K562 (cell line): ENCODE results near the gene TUBB4B. TPM values are rescaled to one million over a fixed set of nuclear protein-coding genes. Genes with fewer than 3 reads are reported as not detected.
A peak's percentile ranks its signal among the peaks of the same experiment; 100 is the strongest.

Experiments
- ATAC-seq: fragments of 200-7000 bp; cut with Tn5 transposase; 3 replicates; pipeline ENCODE4 v1.9.1; 2020; ENCODE audit warnings: moderate library complexity
- BruUV-seq: library from RNA; stranded (reverse); fragments of 400-500 nt; replicated peaks from 2 replicates; lab custom pipeline; 2021; lab: Mats Ljungman, UMichigan
- CTCF ChIA-PET: fragments of 300-600 bp; formaldehyde crosslinking; extraction: SDS; loops from one replicate; lab custom pipeline; 2021; ENCODE audit warnings: low intra/inter-chr PET ratio; lab: Yijun Ruan, JAX
- POLR2A ChIA-PET: fragments of 300-600, 350-650 bp; sonication (Branson Sonifier 250); formaldehyde crosslinking; extraction: SDS; loops from one replicate; lab custom pipeline; 2021; ENCODE audit warnings: antibody characterized with exemption, inconsistent platforms; lab: Yijun Ruan, JAX
- DNase-seq, 4 experiments: peaks; one replicate each; pipeline versions ENCODE4 v3.0.0 to v3.0.0-alpha.2; 2011 to 2018; ENCODE audit warnings: low spot score in 3 of 4, mixed read lengths in 3 of 4; ENCODE audit errors: extremely low read depth in 1 of 4
- FAIRE-seq: peaks from 2 replicates; lab custom pipeline; 2011; peaks lifted over from hg19 to GRCh38; lab: Jason Lieb, UNC
- H2AFZ ChIP-seq: 2 replicates; pipeline ENCODE4 v1.6.0; 2011; ENCODE audit warnings: low read depth, low read length, control low read depth, inconsistent platforms
- H3K27ac ChIP-seq: fragments of 200-600 bp; 3 replicates; pipeline ENCODE4 v1.8.0; 2011; ENCODE audit warnings: low read depth, mild to moderate bottlenecking, control low read depth, inconsistent platforms, low read length, moderate library complexity, mixed read lengths; ENCODE audit errors: extremely low read depth
- H3K27me3 ChIP-seq, 2 experiments: fragments of 300-600 bp in 1 of 2; 2 replicates in 1 of 2; 3 replicates in 1 of 2; pipeline versions ENCODE4 v1.6.0 to v1.8.0; 2011; ENCODE audit warnings: inconsistent platforms in 2 of 2, low read length in 2 of 2, mild to moderate bottlenecking in 1 of 2, mixed read lengths in 1 of 2, moderate library complexity in 1 of 2; ENCODE audit not compliant: control insufficient read depth in 2 of 2, insufficient read depth in 2 of 2
- H3K36me3 ChIP-seq: fragments of 300-600 bp; 3 replicates; pipeline ENCODE4 v1.8.0; 2011; ENCODE audit warnings: mild to moderate bottlenecking, low read length, inconsistent platforms; ENCODE audit not compliant: control insufficient read depth, insufficient read depth
- H3K4me1 ChIP-seq, 2 experiments: fragments of 200-600 bp in 1 of 2; replicated peaks in 1 of 2; 2 replicates in 1 of 2; 3 replicates in 1 of 2; pipeline versions ENCODE4 v1.5.1 to v1.8.0; 2011; ENCODE audit warnings: inconsistent platforms in 2 of 2, low read length in 2 of 2, mild to moderate bottlenecking in 1 of 2, mixed read lengths in 1 of 2, moderate library complexity in 1 of 2; ENCODE audit not compliant: control insufficient read depth in 2 of 2, insufficient read depth in 2 of 2
- H3K4me2 ChIP-seq: 2 replicates; pipeline ENCODE4 v1.6.1; 2011; ENCODE audit warnings: low read length, control low read depth, inconsistent platforms, mixed read lengths; ENCODE audit not compliant: insufficient read depth
- H3K4me3 ChIP-seq: fragments of 200-600 bp; sonication (generic), shearing (Covaris generic); 2 replicates; pipeline ENCODE4 v1.5.1; 2016; ENCODE audit warnings: control low read depth, inconsistent platforms
- H3K79me2 ChIP-seq: fragments of 200-600 bp; 3 replicates; pipeline ENCODE4 v1.8.0; 2011; ENCODE audit warnings: low read length, inconsistent platforms; ENCODE audit not compliant: control insufficient read depth, insufficient read depth
- H3K9ac ChIP-seq, 2 experiments: 2 replicates each; pipeline versions ENCODE4 v1.6.0 to v1.6.1; 2011; ENCODE audit warnings: low read depth in 2 of 2, low read length in 2 of 2, control low read depth in 1 of 2, inconsistent platforms in 1 of 2, mild to moderate bottlenecking in 1 of 2, mixed read lengths in 1 of 2; ENCODE audit not compliant: insufficient read depth in 1 of 2
- H3K9me1 ChIP-seq: one replicate; pipeline ENCODE4 v1.6.0; 2011; ENCODE audit warnings: inconsistent platforms, mild to moderate bottlenecking, low read length, moderate library complexity; ENCODE audit not compliant: control insufficient read depth, insufficient read depth
- H3K9me3 ChIP-seq: replicated peaks from 2 replicates; pipeline ENCODE4 v1.5.1; 2011; ENCODE audit warnings: low read depth, low read length, inconsistent platforms; ENCODE audit not compliant: control insufficient read depth, insufficient read depth
- H4K20me1 ChIP-seq: replicated peaks from 2 replicates; pipeline ENCODE4 v1.6.1; 2011; ENCODE audit warnings: low read length, inconsistent platforms, mixed read lengths; ENCODE audit not compliant: control insufficient read depth, insufficient read depth
- E2F6 ChIP-seq, 2 experiments: IDR thresholded peaks; 2 replicates each; pipeline ENCODE4 v1.6.1; 2011; ENCODE audit warnings: borderline replicate concordance in 1 of 2, control low read depth in 1 of 2, low read depth in 1 of 2, low read length in 1 of 2, mild to moderate bottlenecking in 1 of 2, mixed read lengths in 1 of 2, moderate library complexity in 1 of 2; ENCODE audit not compliant: insufficient read depth in 1 of 2, insufficient read length in 1 of 2, poor library complexity in 1 of 2, severe bottlenecking in 1 of 2; ENCODE audit errors: extremely low read depth in 1 of 2
- LEF1 ChIP-seq: fragments of 450-650 bp; IDR thresholded peaks from 2 replicates; pipeline ENCODE4 v1.6.1; 2016; ENCODE audit warnings: mild to moderate bottlenecking
- NR2F6 ChIP-seq: fragments of 450-650 bp; formaldehyde crosslinking; IDR thresholded peaks from 2 replicates; pipeline ENCODE4 v1.4.0; 2020; ENCODE audit warnings: mild to moderate bottlenecking
- POLR2G ChIP-seq: fragments of 200-400 bp; formaldehyde crosslinking; IDR thresholded peaks from 2 replicates; pipeline ENCODE4 v1.6.1; 2017; ENCODE audit warnings: low read depth, mild to moderate bottlenecking, antibody characterized with exemption, low read length, moderate library complexity
- ZNF830 ChIP-seq: fragments of 250-450 bp; sonication (Bioruptor Pico); IDR thresholded peaks from 2 replicates; pipeline ENCODE4 v1.5.0; 2021; ENCODE audit warnings: mild to moderate bottlenecking
- WGBS: fragments of 100-300 bp; shearing (Covaris generic); methylation state at CpG from one replicate; pipeline ENCODE4 v1.1.6; 2016; ENCODE audit warnings: low coverage, mixed read lengths; ENCODE audit not compliant: insufficient coverage; ENCODE audit errors: missing lambda C conversion rate; 5-methylcytosine and 5-hydroxymethylcytosine counted together
- in situ Hi-C: fragments of 300-500 bp; cut with MboI; formaldehyde crosslinking; loops from 4 replicates; pipeline ENCODE4 v1.15.0; 2018; ENCODE audit warnings: inconsistent platforms, mixed read lengths
- intact Hi-C: fragments of 100-400 bp; cut with micrococcal nuclease; formaldehyde crosslinking; loops from 2 replicates; pipeline ENCODE4 v1.14.2; 2022
- polyA plus RNA-seq, 8 experiments: library from polyadenylated mRNA; depleted of rRNA in 4 of 8; stranded (reverse) in 5 of 8; unstranded in 3 of 8; fragments of >200 nt; fragmentation: Nextera tagmentation in 2 of 8; fragmentation: Illumina TruSeq in 1 of 8; extraction: Ambion mirVana in 2 of 8; extraction: Trizol in 1 of 8; gene quantifications; 2 replicates each; pipeline versions ENCODE4 v1.2.1 to v1.2.3, GENCODE V29; 2011 to 2014; ENCODE audit warnings: inconsistent platforms in 1 of 8, missing spikeins in 1 of 8
- total RNA-seq, 7 experiments: library from RNA; depleted of rRNA in 6 of 7; stranded (reverse); fragments of >200 nt in 6 of 7; fragmentation: Illumina TruSeq in 2 of 7; extraction: Trizol in 2 of 7; gene quantifications; 2 replicates each; pipeline versions ENCODE4 v1.2.1 to v1.2.3, GENCODE V29; 2011 to 2021; ENCODE audit warnings: low replicate concordance in 1 of 7
- TF ChIP-seq, protein P1 (sequence below), 3 experiments: fragments of 200-800 bp in 1 of 3; sonication (Bioruptor generic) in 1 of 3; sonication (generic) in 1 of 3; formaldehyde crosslinking in 1 of 3; IDR thresholded peaks; 2 replicates each; pipeline versions ENCODE4 v1.6.1 to v1.8.0; 2016 to 2022; ENCODE audit warnings: mild to moderate bottlenecking in 2 of 3, missing compliant biosample characterization in 2 of 3, missing genetic modification characterization in 2 of 3, missing genetic modification reagents in 1 of 3
- TF ChIP-seq, protein P2 (sequence below): sonication (generic); formaldehyde crosslinking; IDR thresholded peaks from 2 replicates; pipeline ENCODE4 v1.9.0; 2022; ENCODE audit warnings: mild to moderate bottlenecking, missing genetic modification reagents

The TUBB4B gene
- total and polyA plus RNA-seq, 9 of the 15 experiments (the other 6 are each of a cell fraction or from before 2014, with no cell fraction given) = 24.1 to 443 (median 268) TPM

- intact Hi-C loops = no loop called here
- FAIRE-seq = no peak
- no peak overlapping the region for H3K27ac ChIP-seq
- H3K79me2 ChIP-seq = no peaks in the 10 kb centered on the region; the same call in 2 of the 3 replicates
- TF ChIP-seq LEF1 = no peak
- TF ChIP-seq POLR2G = peak; percentile 17; the same call in 1 of the 2 replicates
- H3K9ac ChIP-seq = peak overlapping the region in 1 of 2 experiments; percentile 36; a peak in 1 of 4 replicates
- no peak overlapping the region for H3K4me2 ChIP-seq
- no peak overlapping the region for H2AFZ ChIP-seq
- peaks cover 23 to 100% of the 10 kb centered on the region in 2 experiments for H3K4me1 ChIP-seq
- no peak overlapping the region for H3K4me3 ChIP-seq
- POLR2A ChIA-PET = interaction anchor here (0.5 to 1.1 kb wide), 3 partner anchors 9 to 136 kb away, joined by 3 to 6 read pairs (median 3); partner anchors contain the start of gene TUBB4B
- ATAC-seq = no peak
- 68% methylated on average over 10 of the region's 10 CpGs for WGBS
- DNase-seq = no peak
- H3K9me3 ChIP-seq = no peaks in the 10 kb centered on the region
- no TSS peak for BruUV-seq
- CTCF ChIA-PET = no interaction called here
- H4K20me1 ChIP-seq = no peaks in the 10 kb centered on the region
- peaks cover 4% of the 10 kb centered on the region for H3K9me1 ChIP-seq
- in situ Hi-C loops = loop anchor here (25.0 kb wide), 1 partner anchor 445 kb away; the partner anchor contains the start of genes CCDC183 and TMEM141
- no peaks in the 10 kb centered on the region for H3K36me3 ChIP-seq
- H3K27me3 ChIP-seq = no peaks in the 10 kb centered on the region
These were observed 9.0 kb upstream of the TUBB4B start for GRCh38 chr9:137232101-137232500.

- Histone ChIP-seq H3K4me2 (no peak overlapping the region), H3K27me3 (no peaks in the 10 kb centered on the region), H3K36me3 (no peaks in the 10 kb centered on the region), H3K4me3 (no peak overlapping the region), H3K9me3 (no peaks in the 10 kb centered on the region), H3K9ac (peak overlapping the region in 1 of 2 experiments; percentile 10; a peak in 1 of 4 replicates)
- ATAC-seq (no peak), DNase-seq (no peak)
- no TSS peak for BruUV-seq
- peak in 1 of 2 experiments; percentile 31 for TF ChIP-seq E2F6 (IDR thresholded peaks at IDR 0.05; ENCODE audit: borderline replicate concordance in 1 of 2, extremely low read depth in 1 of 2, insufficient read depth in 1 of 2, insufficient read length in 1 of 2, low read depth in 1 of 2, low read length in 1 of 2, poor library complexity in 1 of 2, severe bottlenecking in 1 of 2)
- TF ChIP-seq, protein P1, sequence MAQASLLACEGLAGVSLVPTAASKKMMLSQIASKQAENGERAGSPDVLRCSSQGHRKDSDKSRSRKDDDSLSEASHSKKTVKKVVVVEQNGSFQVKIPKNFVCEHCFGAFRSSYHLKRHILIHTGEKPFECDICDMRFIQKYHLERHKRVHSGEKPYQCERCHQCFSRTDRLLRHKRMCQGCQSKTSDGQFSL (CRISPR knock-in tag; IDR thresholded peaks at IDR 0.05) = 0 out of 2 replicates have a peak, but pooled peaks have one; percentile 21
- TF ChIP-seq, protein P1 (tag; IDR thresholded peaks at IDR 0.05) = no peak
- TF ChIP-seq NR2F6 (CRISPR knock-in tag) = no peak
- TF ChIP-seq, protein P2, sequence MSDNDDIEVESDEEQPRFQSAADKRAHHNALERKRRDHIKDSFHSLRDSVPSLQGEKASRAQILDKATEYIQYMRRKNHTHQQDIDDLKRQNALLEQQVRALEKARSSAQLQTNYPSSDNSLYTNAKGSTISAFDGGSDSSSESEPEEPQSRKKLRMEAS (CRISPR knock-in tag) = peak; percentile 41; the same call in 1 of the 2 replicates
- no peak for TF ChIP-seq ZNF830 (CRISPR knock-in tag)
- TF ChIP-seq POLR2G = peak; percentile 4; the same call in 1 of the 2 replicates
- TF ChIP-seq, all 486 proteins: peak for 4
- 70% methylated on average over 24 of the region's 24 CpGs for whole genome bisulfite sequencing
- no peaks in the 10 kb centered on the region; the same call in 2 of the 3 replicates for H3K79me2 ChIP-seq
- ChIA-PET CTCF (no interaction called here), POLR2A (interaction anchor here (0.5 to 1.1 kb wide), 3 partner anchors 8 to 137 kb away, joined by 3 to 6 read pairs (median 3); partner anchors contain the start of gene TUBB4B)
- H2AFZ ChIP-seq = no peak overlapping the region
- peaks cover 4% of the 10 kb centered on the region for H3K9me1 ChIP-seq
- intact Hi-C loops (no loop called here), in situ Hi-C loops (loop anchor here (25.0 kb wide), 1 partner anchor 445 kb away; the partner anchor contains the start of genes CCDC183 and TMEM141)
- peaks cover 21 to 100% of the 10 kb centered on the region in 2 experiments for H3K4me1 ChIP-seq
- FAIRE-seq = no peak
- H3K27ac ChIP-seq = no peak overlapping the region
- H4K20me1 ChIP-seq = no peaks in the 10 kb centered on the region
These were observed 8.6 kb upstream of the TUBB4B start for GRCh38 chr9:137232510-137232909.
